Measurements from ENCODE around the gene ATXN1.
"Not testable (repeated sequence)": the region's sequence is repeated elsewhere in the genome, so short reads cannot be mapped to it uniquely, and the experiment has no call there.

ATXN1 gene

GRCh38 chr6:16639684-16640480 is 121.4 kb downstream of the ATXN1 start:
- no peak for DNase-seq (ENCODE audit: low spot score)

- DNase-seq (ENCODE audit: low spot score), result no peak
These were observed 123.6 kb downstream of the ATXN1 start for GRCh38 chr6:16637635-16638034.

- no peak for DNase-seq (ENCODE audit: low spot score)
These were observed 125.3 kb downstream of the ATXN1 start for GRCh38 chr6:16635810-16636602.

- DNase-seq (ENCODE audit: low spot score), result no peak
These were observed 125.9 kb downstream of the ATXN1 start for GRCh38 chr6:16635291-16635809.

- no peak for DNase-seq (ENCODE audit: low spot score)
These were observed 126.4 kb downstream of the ATXN1 start for GRCh38 chr6:16634855-16635254.

GRCh38 chr6:16633961-16634360 is 127.3 kb downstream of the ATXN1 start:
- no peak for DNase-seq (ENCODE audit: low spot score)

GRCh38 chr6:16633465-16633864 is 127.8 kb downstream of the ATXN1 start:
- no peak for DNase-seq (ENCODE audit: low spot score)

- DNase-seq (ENCODE audit: low spot score), result no peak
These were observed 129.2 kb downstream of the ATXN1 start for GRCh38 chr6:16632101-16632500.

- no peak for DNase-seq (ENCODE audit: low spot score)
These were observed 131.1 kb downstream of the ATXN1 start for GRCh38 chr6:16630026-16630643.

GRCh38 chr6:16628580-16628979 is 132.7 kb downstream of the ATXN1 start:
- not testable (repeated sequence) for DNase-seq (ENCODE audit: low spot score)

- DNase-seq (ENCODE audit: low spot score), result no peak
These were observed 134.6 kb downstream of the ATXN1 start for GRCh38 chr6:16626650-16627049.

GRCh38 chr6:16625291-16626265 is 135.7 kb downstream of the ATXN1 start:
- no peak for DNase-seq (ENCODE audit: low spot score)

GRCh38 chr6:16624636-16625290 is 136.5 kb downstream of the ATXN1 start:
- DNase-seq (ENCODE audit: low spot score), result no peak

- DNase-seq (ENCODE audit: low spot score), result no peak
These were observed 137.5 kb downstream of the ATXN1 start for GRCh38 chr6:16623731-16624130.

GRCh38 chr6:16623029-16623653 is 138.1 kb downstream of the ATXN1 start:
- DNase-seq (ENCODE audit: low spot score), result no peak

- no peak for DNase-seq (ENCODE audit: low spot score)
These were observed 139.1 kb downstream of the ATXN1 start for GRCh38 chr6:16622193-16622592.

GRCh38 chr6:16621002-16621401 is 140.3 kb downstream of the ATXN1 start:
- no peak for DNase-seq (ENCODE audit: low spot score)

- no peak for DNase-seq (ENCODE audit: low spot score)
These were observed 141.5 kb downstream of the ATXN1 start for GRCh38 chr6:16619777-16620176.

GRCh38 chr6:16618962-16619361 is 142.3 kb downstream of the ATXN1 start:
- DNase-seq (ENCODE audit: low spot score), result no peak

GRCh38 chr6:16615215-16615614 is 146.0 kb downstream of the ATXN1 start:
- DNase-seq (ENCODE audit: low spot score), result not testable (repeated sequence)

Measured in ecto neural progenitor cell (in vitro differentiated cells).